ENCODE measurements around the gene COX7B2.
A peak's percentile ranks its signal among the peaks of the same experiment; 100 is the strongest.

The COX7B2 gene

GRCh38 chr4:46889410-46889809 is 19.6 kb downstream of the COX7B2 start:
- no peak for FAIRE-seq

GRCh38 chr4:46886711-46887110 is 22.3 kb downstream of the COX7B2 start:
- FAIRE-seq (no peak), DNase-seq (ENCODE audit: insufficient read length) (no peak)
- TF ChIP-seq POLR2A (IDR thresholded peaks at IDR 0.05; ENCODE audit: low read depth, low read length) (no peak), TAF1 (IDR thresholded peaks at IDR 0.05; ENCODE audit: borderline replicate concordance, low read depth, low read length) (no peak), POLR2AphosphoS5 (IDR thresholded peaks at IDR 0.05; ENCODE audit: low read depth, low read length) (no peak)

More at GRCh38 chr4:46889410-46889809, 19.6 kb downstream of the COX7B2 start:
- no peak for DNase-seq (ENCODE audit: insufficient read length)
- TF ChIP-seq POLR2A (IDR thresholded peaks at IDR 0.05; ENCODE audit: low read depth, low read length) (no peak), POLR2AphosphoS5 (IDR thresholded peaks at IDR 0.05; ENCODE audit: low read depth, low read length) (no peak), TAF1 (IDR thresholded peaks at IDR 0.05; ENCODE audit: borderline replicate concordance, low read depth, low read length) (no peak)

GRCh38 chr4:46878641-46879040 is 30.4 kb downstream of the COX7B2 start:
- DNase-seq (ENCODE audit: insufficient read length), result no peak
- TF ChIP-seq POLR2AphosphoS5 (IDR thresholded peaks at IDR 0.05; ENCODE audit: low read depth, low read length) (no peak), TAF1 (IDR thresholded peaks at IDR 0.05; ENCODE audit: borderline replicate concordance, low read depth, low read length) (no peak), POLR2A (IDR thresholded peaks at IDR 0.05; ENCODE audit: low read depth, low read length) (no peak)
- no peak for FAIRE-seq

GRCh38 chr4:46874811-46875210 is 34.2 kb downstream of the COX7B2 start:
- no peak for DNase-seq (ENCODE audit: insufficient read length)
- no peak for FAIRE-seq

GRCh38 chr4:46870411-46870810 is 38.6 kb downstream of the COX7B2 start:
- TF ChIP-seq POLR2AphosphoS5 (IDR thresholded peaks at IDR 0.05; ENCODE audit: low read depth, low read length) (no peak), POLR2A (IDR thresholded peaks at IDR 0.05; ENCODE audit: low read depth, low read length) (no peak), TAF1 (IDR thresholded peaks at IDR 0.05; ENCODE audit: borderline replicate concordance, low read depth, low read length) (no peak)
- no peak for FAIRE-seq
- DNase-seq (ENCODE audit: insufficient read length), result no peak

More at GRCh38 chr4:46874811-46875210, 34.2 kb downstream of the COX7B2 start:
- TF ChIP-seq TAF1 (IDR thresholded peaks at IDR 0.05; ENCODE audit: borderline replicate concordance, low read depth, low read length) (no peak), POLR2A (IDR thresholded peaks at IDR 0.05; ENCODE audit: low read depth, low read length) (no peak), POLR2AphosphoS5 (IDR thresholded peaks at IDR 0.05; ENCODE audit: low read depth, low read length) (no peak)

- no peak for TF ChIP-seq POLR2A (IDR thresholded peaks at IDR 0.05; ENCODE audit: low read depth, low read length)
- TF ChIP-seq TAF1 (IDR thresholded peaks at IDR 0.05; ENCODE audit: borderline replicate concordance, low read depth, low read length), result no peak
- FAIRE-seq (peak; percentile 9), DNase-seq (ENCODE audit: insufficient read length) (no peak)
Measured at GRCh38 chr4:46856333-46856732, 52.7 kb downstream of the COX7B2 start.

GRCh38 chr4:46852800-46853199 is 56.2 kb downstream of the COX7B2 start:
- no peak for TF ChIP-seq POLR2AphosphoS5 (IDR thresholded peaks at IDR 0.05; ENCODE audit: low read depth, low read length)
- no peak for TF ChIP-seq TAF1 (IDR thresholded peaks at IDR 0.05; ENCODE audit: borderline replicate concordance, low read depth, low read length)
- no peak for TF ChIP-seq POLR2A (IDR thresholded peaks at IDR 0.05; ENCODE audit: low read depth, low read length)
- no peak for DNase-seq (ENCODE audit: insufficient read length)
- no peak for FAIRE-seq

- no peak for DNase-seq (ENCODE audit: insufficient read length)
- no peak for TF ChIP-seq POLR2A (IDR thresholded peaks at IDR 0.05; ENCODE audit: low read depth, low read length)
- TF ChIP-seq POLR2AphosphoS5 (IDR thresholded peaks at IDR 0.05; ENCODE audit: low read depth, low read length), result no peak
- TF ChIP-seq TAF1 (IDR thresholded peaks at IDR 0.05; ENCODE audit: borderline replicate concordance, low read depth, low read length), result no peak
- FAIRE-seq, result no peak
Measured at GRCh38 chr4:46850026-46850425, 59.0 kb downstream of the COX7B2 start.

- DNase-seq (ENCODE audit: insufficient read length) (peak; percentile 0), FAIRE-seq (peak; percentile 48)
- no peak for TF ChIP-seq POLR2A (IDR thresholded peaks at IDR 0.05; ENCODE audit: low read depth, low read length)
- no peak for TF ChIP-seq TAF1 (IDR thresholded peaks at IDR 0.05; ENCODE audit: borderline replicate concordance, low read depth, low read length)
- no peak for TF ChIP-seq POLR2AphosphoS5 (IDR thresholded peaks at IDR 0.05; ENCODE audit: low read depth, low read length)
Measured at GRCh38 chr4:46844325-46844917, 64.6 kb downstream of the COX7B2 start.

GRCh38 chr4:46839128-46839527 is 69.9 kb downstream of the COX7B2 start:
- TF ChIP-seq TAF1 (IDR thresholded peaks at IDR 0.05; ENCODE audit: borderline replicate concordance, low read depth, low read length), result no peak
- no peak for TF ChIP-seq POLR2A (IDR thresholded peaks at IDR 0.05; ENCODE audit: low read depth, low read length)
- TF ChIP-seq POLR2AphosphoS5 (IDR thresholded peaks at IDR 0.05; ENCODE audit: low read depth, low read length), result no peak
- FAIRE-seq, result no peak
- no peak for DNase-seq (ENCODE audit: insufficient read length)

GRCh38 chr4:46837639-46838038 is 71.4 kb downstream of the COX7B2 start:
- TF ChIP-seq POLR2AphosphoS5 (IDR thresholded peaks at IDR 0.05; ENCODE audit: low read depth, low read length) (no peak), TAF1 (IDR thresholded peaks at IDR 0.05; ENCODE audit: borderline replicate concordance, low read depth, low read length) (no peak), POLR2A (IDR thresholded peaks at IDR 0.05; ENCODE audit: low read depth, low read length) (no peak)
- DNase-seq (ENCODE audit: insufficient read length) (no peak), FAIRE-seq (no peak)

- no peak for FAIRE-seq
- no peak for TF ChIP-seq POLR2A (IDR thresholded peaks at IDR 0.05; ENCODE audit: low read depth, low read length)
- DNase-seq (ENCODE audit: insufficient read length), result no peak
Measured at GRCh38 chr4:46836584-46836983, 72.5 kb downstream of the COX7B2 start.
